Stimulated activated CD4-positive, alpha-beta T cell treated with anti-CD3 and anti-CD28 coated beads, Interleukin-2, amount 100 ng/mL, for 48 hours (primary cell): ENCODE results near the gene C12orf75.
"Not testable (repeated sequence)": the region's sequence is repeated elsewhere in the genome, so short reads cannot be mapped to it uniquely, and the experiment has no call there.

Source experiments
- DNase-seq, 2 donors: peaks; one replicate each; pipeline ENCODE4 v3.0.0-alpha.2; 2020

C12orf75 gene

DNA sequence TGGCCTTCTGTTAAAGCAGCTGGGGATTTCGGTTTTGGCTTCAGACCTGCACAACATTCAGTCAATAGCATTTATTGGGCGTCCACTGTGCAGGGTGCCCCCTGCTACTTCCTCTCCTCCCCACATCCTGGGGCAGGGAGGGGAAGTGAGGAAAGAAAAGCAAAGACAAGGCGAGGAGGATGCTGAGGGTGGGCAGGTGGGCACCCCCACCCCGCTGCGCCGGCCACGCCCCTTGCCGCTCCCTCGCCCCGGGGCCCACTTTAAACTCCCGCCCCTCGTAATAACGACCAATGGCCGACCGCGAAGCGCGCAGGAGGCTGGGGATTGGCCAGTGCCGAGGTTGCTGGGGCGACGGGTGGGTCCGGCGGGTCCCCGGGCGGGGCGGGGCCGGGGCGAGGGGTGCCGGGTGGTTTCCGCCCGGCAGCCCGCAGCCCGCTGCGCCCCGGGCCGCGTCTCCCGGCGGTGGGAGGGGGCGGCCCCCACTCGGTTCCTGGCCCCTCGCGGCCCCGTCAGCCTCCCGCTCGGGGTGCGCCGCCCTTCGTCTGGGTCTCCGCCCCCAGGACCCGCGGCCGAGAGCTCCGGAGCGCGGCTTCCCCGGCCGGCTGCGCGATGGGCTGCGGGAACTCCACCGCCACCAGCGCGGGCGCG, at the start of gene C12orf75:
C12orf75 (plus strand) TSS at position 409 of the 648 bp plus-strand sequence; CDS start at position 610, 201 bp downstream.
- DNase-seq: peak; percentile 76 to 80

GRCh38 chr12:105280966-105281693, 49.4 kb upstream of the C12orf75 start:
- DNase-seq: no peak

DNA sequence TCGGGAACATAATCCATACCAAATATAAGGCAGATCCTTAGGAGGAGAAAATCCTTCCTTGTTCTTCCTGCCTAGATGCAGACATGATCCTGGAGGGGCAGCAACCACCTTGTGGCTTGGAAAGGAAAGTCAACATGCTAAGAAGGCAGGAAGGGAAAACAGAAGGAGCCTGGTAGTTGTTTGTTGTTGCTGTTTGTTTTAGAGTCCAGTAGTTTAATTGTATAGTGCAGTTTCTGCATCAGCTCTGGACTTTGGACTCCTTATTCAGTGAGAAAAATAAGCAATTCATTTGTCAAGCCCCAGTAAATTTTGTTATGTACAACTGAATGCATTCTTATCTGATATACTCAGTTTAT, 48.8 kb upstream of the C12orf75 start:
- no peak for DNase-seq

DNA sequence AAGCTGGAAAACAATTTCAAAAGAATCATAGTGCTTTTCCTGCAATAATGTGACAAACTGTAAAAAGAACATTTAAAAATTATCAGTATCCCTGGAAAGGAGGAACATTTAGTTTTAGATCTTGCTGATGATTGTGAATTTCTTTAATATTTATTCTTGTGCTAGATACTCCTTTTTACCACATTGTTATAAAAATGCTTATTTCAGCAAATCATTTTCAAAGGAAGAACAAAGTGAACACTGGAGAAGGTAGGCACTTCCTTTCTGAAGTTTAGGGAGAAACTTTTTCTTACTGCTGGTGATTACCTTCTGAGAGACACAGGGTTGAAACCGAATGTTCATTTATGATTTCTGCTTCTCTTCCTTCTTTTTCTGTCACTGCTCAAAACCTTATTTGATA, 45.1 kb upstream of the C12orf75 start:
- no peak for DNase-seq

- no peak for DNase-seq
Observed at GRCh38 chr12:105287408-105287807, 43.1 kb upstream of the C12orf75 start.

GRCh38 chr12:105288311-105288996, 42.0 kb upstream of the C12orf75 start:
- DNase-seq: no peak

- DNase-seq: no peak
Observed at GRCh38 chr12:105289114-105289904, 41.2 kb upstream of the C12orf75 start.

- no peak for DNase-seq
Observed at GRCh38 chr12:105291531-105291930, 39.0 kb upstream of the C12orf75 start.

DNA sequence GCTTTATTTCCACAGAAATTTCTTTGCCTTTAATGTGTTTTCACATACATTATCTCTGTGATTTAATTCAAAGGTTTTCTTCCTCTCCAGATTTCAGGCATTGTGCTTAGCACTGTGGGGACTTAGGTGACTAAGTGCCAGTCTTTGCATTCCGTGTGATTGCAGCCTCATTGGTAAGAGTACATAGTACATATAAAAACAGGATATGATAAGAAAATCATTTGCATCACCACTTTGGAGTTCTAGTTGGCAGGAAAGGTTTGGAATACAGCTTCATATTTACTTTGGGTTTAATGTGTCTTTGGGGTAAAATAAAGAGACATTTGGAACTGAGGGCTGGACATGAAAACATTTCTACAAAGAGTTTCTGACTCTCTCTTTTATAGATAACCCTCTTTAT, 37.8 kb upstream of the C12orf75 start:
- no peak for DNase-seq

DNA sequence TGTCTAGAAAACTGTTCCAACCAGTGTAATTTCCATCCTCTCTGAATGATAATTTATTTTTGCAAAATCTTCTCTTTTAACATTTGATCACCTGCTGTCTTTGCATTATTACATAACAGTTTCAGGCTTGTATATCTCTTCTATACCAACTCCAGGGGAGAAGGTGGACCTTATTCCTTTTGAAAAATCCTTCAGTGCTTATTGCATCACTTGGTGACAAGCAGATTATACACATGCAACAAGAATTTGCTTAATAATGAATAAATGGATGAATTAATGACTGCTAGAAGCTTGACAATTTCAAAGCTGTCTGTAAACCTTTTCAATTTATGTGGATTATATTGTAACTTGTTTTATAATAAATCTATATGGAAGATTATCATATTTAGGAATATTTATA, 37.3 kb upstream of the C12orf75 start:
- DNase-seq: no peak

DNA sequence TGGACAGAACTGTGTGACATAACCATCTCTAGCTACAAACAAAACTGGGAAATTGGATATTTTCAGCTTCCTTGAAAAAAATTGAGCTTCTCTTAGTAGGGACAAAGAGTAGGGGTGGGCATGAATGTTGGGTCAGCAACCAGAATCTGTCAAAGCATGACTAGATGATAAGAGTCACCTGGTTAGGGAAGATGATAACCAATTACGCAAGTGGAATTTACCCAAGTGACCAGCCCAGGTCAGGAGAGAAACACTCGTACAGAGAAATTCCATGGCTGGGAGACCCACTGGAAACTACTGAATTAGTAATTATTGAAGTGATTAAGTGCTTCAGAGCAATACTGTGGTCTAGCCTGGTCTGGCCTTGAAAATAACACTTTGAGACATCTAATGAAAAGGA, 36.3 kb upstream of the C12orf75 start:
- no peak for DNase-seq

- DNase-seq: no peak
Observed at GRCh38 chr12:105294886-105295479, 35.5 kb upstream of the C12orf75 start.

GRCh38 chr12:105296116-105297089, 34.1 kb upstream of the C12orf75 start:
- no peak for DNase-seq

- DNase-seq: no peak
Observed at GRCh38 chr12:105300883-105301282, 29.6 kb upstream of the C12orf75 start.

- DNase-seq: no peak
Observed at GRCh38 chr12:105301696-105302095, 28.8 kb upstream of the C12orf75 start.

DNA sequence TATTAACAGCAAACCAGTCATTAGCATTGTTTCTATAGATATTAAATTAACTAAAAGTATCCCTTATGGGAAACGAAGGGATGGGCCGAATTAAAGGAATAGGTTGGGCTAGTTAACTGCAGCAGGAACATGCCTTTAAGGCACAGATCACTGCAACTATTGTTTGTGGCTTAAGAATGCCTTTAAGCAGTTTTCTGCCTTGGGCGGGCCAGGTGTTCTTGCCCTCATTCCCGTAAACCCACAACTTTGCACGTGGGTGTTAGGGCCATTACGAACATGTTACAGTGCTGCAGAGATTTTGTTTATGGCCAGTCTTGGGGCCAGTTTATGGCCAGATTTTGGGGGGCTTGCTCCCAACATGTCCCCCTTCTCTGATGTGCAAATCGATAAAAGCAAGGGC, 27.5 kb upstream of the C12orf75 start:
- DNase-seq: not testable (repeated sequence)

DNA sequence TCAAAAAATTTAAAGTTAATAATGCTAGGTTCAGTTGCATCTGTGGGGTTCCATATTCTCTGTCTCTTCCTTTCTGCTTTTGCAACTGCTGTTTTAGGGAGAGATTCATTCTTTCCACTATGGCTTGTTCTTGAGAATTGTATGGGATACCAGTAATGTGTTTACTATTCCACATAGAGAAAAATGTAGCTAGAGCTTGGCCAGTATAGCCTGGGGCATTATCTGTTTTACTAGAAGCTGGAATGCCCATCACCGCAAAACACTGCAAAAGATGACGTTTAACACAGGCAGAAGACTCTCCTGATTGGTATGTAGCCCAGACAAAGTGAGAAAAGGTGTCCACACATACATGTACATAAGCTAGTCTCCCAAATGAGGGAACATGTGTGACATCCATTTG, 25.9 kb upstream of the C12orf75 start:
- DNase-seq: not testable (repeated sequence)

DNA sequence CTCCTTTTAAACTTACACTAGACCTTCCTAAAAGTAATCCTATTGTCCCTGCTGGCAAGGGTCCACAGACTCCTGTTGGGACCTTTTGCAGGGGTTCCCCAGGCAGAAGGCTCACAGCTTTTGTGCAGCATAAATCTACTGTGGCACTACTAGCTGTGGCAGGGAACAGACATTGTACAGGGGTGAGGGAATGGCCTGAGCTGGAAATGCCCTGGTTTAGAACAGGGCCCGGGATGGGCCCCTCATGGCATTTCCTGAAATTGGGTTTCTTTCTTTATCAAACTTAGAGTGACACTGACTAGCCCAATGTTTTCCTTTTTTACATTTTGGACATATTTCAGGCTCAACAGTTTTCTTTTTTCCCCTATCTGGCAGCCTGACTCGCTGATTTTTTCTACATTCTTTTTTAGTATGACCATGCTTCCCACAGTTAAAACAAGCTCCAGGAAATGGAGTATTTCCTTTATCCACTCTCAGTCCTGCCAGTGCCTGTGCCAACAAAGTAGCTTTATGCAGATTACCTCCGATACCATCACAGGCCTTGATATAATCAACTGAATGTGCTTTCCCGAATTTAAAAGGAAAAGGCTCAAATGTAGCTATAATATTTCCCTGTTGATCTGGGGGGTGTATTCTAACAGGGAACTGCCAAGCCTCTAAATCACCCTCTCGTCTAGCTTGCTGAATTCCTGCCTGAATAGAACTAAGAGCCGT, 22.7 kb upstream of the C12orf75 start:
- not testable (repeated sequence) for DNase-seq

DNA sequence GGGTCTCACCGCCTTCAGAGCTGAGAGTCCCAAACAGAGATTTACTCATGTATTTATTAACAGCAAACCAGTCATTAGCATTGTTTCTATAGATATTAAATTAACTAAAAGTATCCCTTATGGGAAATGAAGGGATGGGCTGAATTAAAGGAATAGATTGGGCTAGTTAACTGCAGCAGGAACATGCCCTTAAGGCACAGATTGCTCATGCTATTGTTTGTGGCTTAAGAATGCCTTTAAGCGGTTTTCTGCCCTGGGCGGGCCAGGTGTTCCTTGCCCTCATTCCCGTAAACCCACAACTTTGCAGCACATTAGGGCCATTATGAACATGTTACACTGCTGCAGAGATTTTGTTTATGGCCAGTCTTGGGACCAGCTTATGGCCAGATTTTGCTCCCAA, 21.7 kb upstream of the C12orf75 start:
- not testable (repeated sequence) for DNase-seq

DNA sequence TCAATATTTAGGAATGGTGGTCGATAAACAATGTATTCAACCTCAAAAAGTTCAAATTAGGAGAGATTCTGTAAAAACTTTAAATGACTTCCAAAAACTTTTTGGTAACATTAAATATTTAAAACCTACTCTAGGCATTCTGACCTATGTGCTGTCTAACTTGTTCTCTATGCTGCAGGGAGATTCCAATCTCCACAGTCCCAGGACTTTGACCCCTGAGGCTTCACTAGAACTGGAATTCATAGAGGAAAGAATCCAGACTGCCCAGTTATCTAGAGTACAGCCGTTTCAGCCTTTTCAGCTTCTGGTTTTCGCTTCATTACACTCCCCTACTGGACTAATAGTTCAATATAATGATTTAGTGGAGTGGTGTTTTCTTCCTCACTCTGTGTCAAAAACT, 21.1 kb upstream of the C12orf75 start:
- not testable (repeated sequence) for DNase-seq
